SKM-1 (cell line): ENCODE data around the gene OLFML1.
A peak's percentile ranks its signal among the peaks of the same experiment; 100 is the strongest.
"Not testable (repeated sequence)": the region's sequence is repeated elsewhere in the genome, so short reads cannot be mapped to it uniquely, and the experiment has no call there.

ENCODE experiments used
- DNase-seq: peaks from one replicate; lab custom pipeline; 2025; ENCODE audit not compliant: unreplicated experiment; lab: John Stamatoyannopoulos, UW

Gene OLFML1

GRCh38 chr11:7509966-7510365, 24.7 kb downstream of the OLFML1 start:
- no peak for DNase-seq

- DNase-seq: no peak
Observed at GRCh38 chr11:7511401-7511800, 26.1 kb downstream of the OLFML1 start.

GRCh38 chr11:7512525-7513233, 27.4 kb downstream of the OLFML1 start:
- DNase-seq: peak; percentile 94

GRCh38 chr11:7513234-7514098, 28.2 kb downstream of the OLFML1 start, which contains the start of gene PPFIBP2:
PPFIBP2 (plus strand) TSS chr11:7513999; CDS start chr11:7549476, 35,477 bp downstream.
- peak; percentile 68 for DNase-seq

- no peak for DNase-seq
Observed at GRCh38 chr11:7514099-7514591, 28.8 kb downstream of the OLFML1 start.

GRCh38 chr11:7515447-7515886, 30.2 kb downstream of the OLFML1 start:
- DNase-seq: no peak

GRCh38 chr11:7516475-7516874, 31.2 kb downstream of the OLFML1 start:
- no peak for DNase-seq

GRCh38 chr11:7517743-7518142, 32.4 kb downstream of the OLFML1 start:
- not testable (repeated sequence) for DNase-seq

- no peak for DNase-seq
Observed at GRCh38 chr11:7518811-7519562, 33.7 kb downstream of the OLFML1 start.

GRCh38 chr11:7520011-7520942, 35.0 kb downstream of the OLFML1 start:
- DNase-seq: no peak

- peak; percentile 17 for DNase-seq
Observed at GRCh38 chr11:7520981-7521487, 35.7 kb downstream of the OLFML1 start.

- no peak for DNase-seq
Observed at GRCh38 chr11:7522121-7522520, 36.8 kb downstream of the OLFML1 start.

- no peak for DNase-seq
Observed at GRCh38 chr11:7522546-7522945, 37.2 kb downstream of the OLFML1 start.

GRCh38 chr11:7523416-7524210, 38.3 kb downstream of the OLFML1 start:
- DNase-seq: no peak

GRCh38 chr11:7524462-7525235, 39.3 kb downstream of the OLFML1 start:
- no peak for DNase-seq

GRCh38 chr11:7525424-7525823, 40.1 kb downstream of the OLFML1 start:
- no peak for DNase-seq

- no peak for DNase-seq
Observed at GRCh38 chr11:7527029-7527428, 41.7 kb downstream of the OLFML1 start.

- no peak for DNase-seq
Observed at GRCh38 chr11:7528514-7529049, 43.3 kb downstream of the OLFML1 start.
